Heart left ventricle (tissue), 13 donors: ENCODE data around the gene CC2D1B.

Experiments used
- POLR2A ChIP-seq, 2 donors: fragments of 450-650 bp; IDR thresholded peaks; one replicate each; pipeline ENCODE4 v1.6.1; 2017; ENCODE audit warnings: antibody characterized with exemption in 2 of 2, mild to moderate bottlenecking in 2 of 2, moderate library complexity in 2 of 2
- TF ChIP-seq, protein P1 (sequence below), 12 donors: fragments of 200-600 bp; sonication (generic) in 4 of 12; IDR thresholded peaks; one replicate each; pipeline versions ENCODE4 v1.5.0 to v1.8.0; 2018 to 2022; ENCODE audit warnings: antibody characterized with exemption in 12 of 12, mild to moderate bottlenecking in 5 of 12
- donor health status: ischemic (EF 13 %, LVEDD 7.1; RV severe dilation, severe dysfunction).
- donor health status: DM: no; HTN: yes; CAD: no.
- donor health status: DM: no; HTN: no; CAD: no.
- donor health status: ischemic (EF 25% LVEDD 6.9; RV normal size, moderate dysfunction).
- donor health status: ischemic (EF 25% LVEDD 5.7; RV mildly dilated, moderate dysfunction).
- donor health status: ischemic (EF 35%, LVEDD 5.7; RV mildly dilated, moderate dysfunction).
- donor health status: nonischemic (EF 11% LVEDD 7.7; RV severe dilation, severe dysfunction).
- donor health status: DM: yes; HTN: yes; CAD: no.
- donor health status: PGD.
- donor health status: ischemic (EF 29% LVEDD 5.4; RV normal size, mild dysfunction).
- donor health status: nonischemic (EF 23%, LVEDD 6.1; RV moderate dilation, normal function).

DNA sequence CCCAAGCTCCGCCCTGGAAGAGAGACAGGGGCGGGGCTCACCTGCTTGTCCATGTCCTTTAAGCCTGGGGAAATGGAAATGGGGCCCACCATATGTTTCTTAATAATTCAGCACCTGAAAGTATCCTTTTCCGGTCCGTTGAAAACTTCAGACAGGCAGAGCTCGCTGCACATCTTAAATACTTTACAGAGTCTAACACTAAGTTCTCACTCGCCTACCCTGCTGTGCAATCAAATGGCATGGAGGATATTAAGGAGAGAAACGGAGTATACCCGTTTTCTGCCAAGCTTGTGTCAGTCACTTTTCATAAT, 467 bp upstream of the CC2D1B start:
- no peak for TF ChIP-seq POLR2A (IDR thresholded peaks at IDR 0.05)
- TF ChIP-seq, protein P1, sequence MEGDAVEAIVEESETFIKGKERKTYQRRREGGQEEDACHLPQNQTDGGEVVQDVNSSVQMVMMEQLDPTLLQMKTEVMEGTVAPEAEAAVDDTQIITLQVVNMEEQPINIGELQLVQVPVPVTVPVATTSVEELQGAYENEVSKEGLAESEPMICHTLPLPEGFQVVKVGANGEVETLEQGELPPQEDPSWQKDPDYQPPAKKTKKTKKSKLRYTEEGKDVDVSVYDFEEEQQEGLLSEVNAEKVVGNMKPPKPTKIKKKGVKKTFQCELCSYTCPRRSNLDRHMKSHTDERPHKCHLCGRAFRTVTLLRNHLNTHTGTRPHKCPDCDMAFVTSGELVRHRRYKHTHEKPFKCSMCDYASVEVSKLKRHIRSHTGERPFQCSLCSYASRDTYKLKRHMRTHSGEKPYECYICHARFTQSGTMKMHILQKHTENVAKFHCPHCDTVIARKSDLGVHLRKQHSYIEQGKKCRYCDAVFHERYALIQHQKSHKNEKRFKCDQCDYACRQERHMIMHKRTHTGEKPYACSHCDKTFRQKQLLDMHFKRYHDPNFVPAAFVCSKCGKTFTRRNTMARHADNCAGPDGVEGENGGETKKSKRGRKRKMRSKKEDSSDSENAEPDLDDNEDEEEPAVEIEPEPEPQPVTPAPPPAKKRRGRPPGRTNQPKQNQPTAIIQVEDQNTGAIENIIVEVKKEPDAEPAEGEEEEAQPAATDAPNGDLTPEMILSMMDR (IDR thresholded peaks at IDR 0.05), result no peak
